ENCODE measurements around the gene STXBP5. TPM values are rescaled to one million over a fixed set of nuclear protein-coding genes. Genes with fewer than 3 reads are reported as not detected.

The STXBP5 gene
- polyA plus RNA-seq, 4 donors: 16.6 to 18.3 (median 17.1) TPM

GRCh38 chr6:147416622-147417021 is 212.4 kb downstream of the STXBP5 start:
- DNase-seq (ENCODE audit: low read depth in 4 of 4, low spot score in 3 of 4): no peak

- DNase-seq (ENCODE audit: low read depth in 4 of 4, low spot score in 3 of 4): no peak
These were observed 213.7 kb downstream of the STXBP5 start for GRCh38 chr6:147417954-147418353.

GRCh38 chr6:147418523-147418922 is 214.3 kb downstream of the STXBP5 start:
- DNase-seq (ENCODE audit: low read depth in 4 of 4, low spot score in 3 of 4): peak in 1 of 4 donors; percentile 33

- no peak for DNase-seq (ENCODE audit: low read depth in 4 of 4, low spot score in 3 of 4)
These were observed 217.7 kb downstream of the STXBP5 start for GRCh38 chr6:147421903-147422302.

GRCh38 chr6:147423111-147423510 is 218.9 kb downstream of the STXBP5 start:
- DNase-seq (ENCODE audit: low read depth in 4 of 4, low spot score in 3 of 4): no peak

- no peak for DNase-seq (ENCODE audit: low read depth in 4 of 4, low spot score in 3 of 4)
These were observed 225.6 kb downstream of the STXBP5 start for GRCh38 chr6:147429794-147430193.

- DNase-seq (ENCODE audit: low read depth in 4 of 4, low spot score in 3 of 4): no peak
These were observed 226.6 kb downstream of the STXBP5 start for GRCh38 chr6:147430811-147431210.

GRCh38 chr6:147434076-147434475 is 229.9 kb downstream of the STXBP5 start:
- no peak for DNase-seq (ENCODE audit: low read depth in 4 of 4, low spot score in 3 of 4)

GRCh38 chr6:147434516-147434915 is 230.3 kb downstream of the STXBP5 start:
- no peak for DNase-seq (ENCODE audit: low read depth in 4 of 4, low spot score in 3 of 4)

- no peak for DNase-seq (ENCODE audit: low read depth in 4 of 4, low spot score in 3 of 4)
These were observed 233.4 kb downstream of the STXBP5 start for GRCh38 chr6:147437615-147438014.

GRCh38 chr6:147438758-147439528 is 234.7 kb downstream of the STXBP5 start:
- DNase-seq (ENCODE audit: low read depth in 4 of 4, low spot score in 3 of 4): no peak
